Neural cell (in vitro differentiated cells): Measurements from ENCODE around the gene ABCA12. TPM values are rescaled to one million over a fixed set of nuclear protein-coding genes. Genes with fewer than 3 reads are reported as not detected.

Source experiments
- H2AFZ ChIP-seq: fragments of 200-600, 300-800 bp; sonication (generic), shearing (Covaris generic); 2 replicates; pipeline ENCODE4 v1.6.0; 2014; ENCODE audit warnings: low read depth, mild to moderate bottlenecking, antibody characterized with exemption, low read length, moderate library complexity
- H3F3A ChIP-seq: fragments of 200-600 bp; shearing (Covaris generic); 2 replicates; pipeline ENCODE4 v1.6.1; 2016; ENCODE audit warnings: mild to moderate bottlenecking, moderate library complexity, mixed read lengths, antibody characterized with exemption, low read length; ENCODE audit not compliant: insufficient read depth, poor library complexity, severe bottlenecking
- H3K27ac ChIP-seq: fragments of 200-600, 300-800 bp; sonication (generic), shearing (Covaris generic); 2 replicates; pipeline ENCODE4 v1.5.1; 2014; ENCODE audit warnings: mild to moderate bottlenecking, low read length, moderate library complexity
- H3K27me3 ChIP-seq: fragments of 300-800, 200-600 bp; sonication (generic), shearing (Covaris generic); 2 replicates; pipeline ENCODE4 v1.6.0; 2014; ENCODE audit warnings: mild to moderate bottlenecking, low read depth, low read length, moderate library complexity; ENCODE audit not compliant: insufficient read depth
- H3K36me3 ChIP-seq: fragments of 300-800, 200-600 bp; sonication (generic), shearing (Covaris generic); 2 replicates; pipeline ENCODE4 v1.5.1; 2014; ENCODE audit warnings: mild to moderate bottlenecking, antibody characterized with exemption, low read length, moderate library complexity; ENCODE audit not compliant: insufficient read depth
- H3K4me2 ChIP-seq: fragments of 300-800, 200-600 bp; sonication (generic), shearing (Covaris generic); 2 replicates; pipeline ENCODE4 v1.6.0; 2014; ENCODE audit warnings: mild to moderate bottlenecking, low read length
- H3K4me3 ChIP-seq: fragments of 300-800, 200-600 bp; sonication (generic), shearing (Covaris generic); 2 replicates; pipeline ENCODE4 v1.5.1; 2014; ENCODE audit warnings: mild to moderate bottlenecking, low read length, moderate library complexity
- H3K79me2 ChIP-seq: fragments of 200-600 bp; shearing (Covaris generic); replicated peaks from 2 replicates; pipeline ENCODE4 v1.6.0; 2014; ENCODE audit warnings: mild to moderate bottlenecking, low read length, moderate library complexity; ENCODE audit not compliant: insufficient read depth
- H3K9ac ChIP-seq: fragments of 300-800, 200-600 bp; sonication (generic), shearing (Covaris generic); 2 replicates; pipeline ENCODE4 v1.6.1; 2016; ENCODE audit warnings: mild to moderate bottlenecking, low read length, mixed read lengths
- H3K9me2 ChIP-seq: fragments of 200-600 bp; shearing (Covaris generic); 2 replicates; pipeline ENCODE4 v1.6.1; 2016; ENCODE audit warnings: mild to moderate bottlenecking, low read length, mixed read lengths; ENCODE audit not compliant: insufficient read depth
- H3K9me3 ChIP-seq: fragments of 200-600, 300-800 bp; sonication (generic), shearing (Covaris generic); 2 replicates; pipeline ENCODE4 v1.6.1; 2016; ENCODE audit warnings: mild to moderate bottlenecking, mixed run types, low read length, moderate library complexity, mixed read lengths
- H4K20me1 ChIP-seq: fragments of 200-600 bp; shearing (Covaris generic); 2 replicates; pipeline ENCODE4 v1.6.1; 2016; ENCODE audit warnings: mild to moderate bottlenecking, mixed run types; ENCODE audit not compliant: insufficient read depth
- CTCF ChIP-seq: fragments of 450-650 bp; IDR thresholded peaks from 2 replicates; pipeline ENCODE4 v1.5.1; 2014; ENCODE audit warnings: antibody characterized with exemption, mild to moderate bottlenecking, moderate library complexity; ENCODE audit not compliant: poor library complexity, severe bottlenecking
- EP300 ChIP-seq: fragments of 450-650 bp; conservative IDR thresholded peaks from 2 replicates; pipeline ENCODE4 v1.6.1; 2014; ENCODE audit warnings: antibody characterized with exemption, mild to moderate bottlenecking, moderate library complexity; ENCODE audit not compliant: poor library complexity, severe bottlenecking
- EZH2 ChIP-seq: fragments of 200-600, 300-800 bp; shearing (Covaris generic), sonication (generic); IDR thresholded peaks from 2 replicates; pipeline ENCODE4 v1.6.1; 2014; ENCODE audit warnings: antibody characterized with exemption, low read length, borderline replicate concordance, mild to moderate bottlenecking; ENCODE audit not compliant: insufficient read depth, poor library complexity, severe bottlenecking
- MXI1 ChIP-seq: fragments of 450-650 bp; conservative IDR thresholded peaks from 2 replicates; pipeline ENCODE4 v1.6.1; 2014; ENCODE audit warnings: antibody characterized with exemption, mild to moderate bottlenecking; ENCODE audit not compliant: poor library complexity, severe bottlenecking
- POLR2AphosphoS5 ChIP-seq: IDR thresholded peaks from 2 replicates; pipeline ENCODE4 v1.6.1; 2012
- RAD21 ChIP-seq: fragments of 450-650 bp; conservative IDR thresholded peaks from 2 replicates; pipeline ENCODE4 v1.6.1; 2014; ENCODE audit warnings: antibody characterized with exemption, mild to moderate bottlenecking, moderate library complexity
- REST ChIP-seq: IDR thresholded peaks from 2 replicates; pipeline ENCODE4 v1.6.1; 2012; ENCODE audit warnings: borderline replicate concordance
- SMC3 ChIP-seq: fragments of 450-650 bp; conservative IDR thresholded peaks from 2 replicates; pipeline ENCODE4 v1.6.1; 2014; ENCODE audit warnings: antibody characterized with exemption, mild to moderate bottlenecking, moderate library complexity; ENCODE audit not compliant: poor library complexity
- TAF1 ChIP-seq: IDR thresholded peaks from 2 replicates; pipeline ENCODE4 v1.6.1; 2012; ENCODE audit warnings: low read depth
- polyA plus RNA-seq: library from polyadenylated mRNA; depleted of rRNA; stranded (reverse); fragments of >200 nt; gene quantifications from 2 replicates; pipeline ENCODE4 v1.2.3, GENCODE V29; 2014

ABCA12 gene
- polyA plus RNA-seq, 1 donor from 2014 or later: not detected

GRCh38 chr2:215136669-215137328 lies 1.6 kb downstream of the ABCA12 start:
- Histone ChIP-seq H3K9me3 (no peaks in the 10 kb centered on the region), H3K4me3 (no peak overlapping the region), H3K79me2 (no peaks in the 10 kb centered on the region), H3K9ac (no peak overlapping the region), H3K27me3 (no peaks in the 10 kb centered on the region), H3K36me3 (no peaks in the 10 kb centered on the region), H3K27ac (peak overlapping the region; percentile 43), H3K4me2 (no peak overlapping the region), H4K20me1 (no peaks in the 10 kb centered on the region), H2AFZ (no peak overlapping the region), H3F3A (no peaks in the 10 kb centered on the region), H3K9me2 (no peaks in the 10 kb centered on the region)
- TF ChIP-seq MXI1: no peak
- TF ChIP-seq RAD21: no peak
- TF ChIP-seq EP300: peak; percentile 76
- peak; percentile 68 for TF ChIP-seq POLR2AphosphoS5
- TF ChIP-seq SMC3: no peak
- TF ChIP-seq REST: no peak

- Histone ChIP-seq H4K20me1 (no peaks in the 10 kb centered on the region), H3K79me2 (no peaks in the 10 kb centered on the region), H3F3A (no peaks in the 10 kb centered on the region), H3K36me3 (no peaks in the 10 kb centered on the region), H3K27ac (no peak overlapping the region), H3K9me3 (no peaks in the 10 kb centered on the region), H3K9ac (no peak overlapping the region), H3K27me3 (no peaks in the 10 kb centered on the region), H3K9me2 (no peaks in the 10 kb centered on the region), H3K4me2 (no peak overlapping the region), H2AFZ (no peak overlapping the region), H3K4me3 (no peak overlapping the region)
- TF ChIP-seq EP300 (no peak), REST (no peak), EZH2 (no peak), POLR2AphosphoS5 (no peak), RAD21 (no peak), MXI1 (no peak), SMC3 (no peak), CTCF (no peak), TAF1 (no peak)
Observed at GRCh38 chr2:215120401-215120800, 18.0 kb downstream of the ABCA12 start.
